ENCODE data around the gene TRPV5.

DNA sequence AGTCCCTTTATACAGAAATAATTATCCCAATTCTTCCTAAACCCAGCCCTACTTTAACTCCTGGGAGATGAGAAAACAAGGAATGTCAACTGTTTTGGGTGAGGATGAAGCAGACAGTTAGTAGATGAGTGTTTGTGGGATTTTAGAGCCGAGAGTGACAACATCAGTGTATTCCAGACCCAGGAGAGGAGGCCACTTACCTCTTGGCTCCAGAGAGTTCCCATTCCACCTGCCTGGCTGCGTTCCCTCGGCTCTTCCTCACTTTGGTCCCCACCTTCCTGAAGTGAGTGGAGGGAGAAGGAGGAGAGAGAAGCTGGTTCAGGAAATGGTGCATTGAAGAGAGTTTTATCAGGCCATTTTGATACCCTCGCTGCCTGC is 28.0 kb upstream of the TRPV5 start:
- TF ChIP-seq, protein P1, sequence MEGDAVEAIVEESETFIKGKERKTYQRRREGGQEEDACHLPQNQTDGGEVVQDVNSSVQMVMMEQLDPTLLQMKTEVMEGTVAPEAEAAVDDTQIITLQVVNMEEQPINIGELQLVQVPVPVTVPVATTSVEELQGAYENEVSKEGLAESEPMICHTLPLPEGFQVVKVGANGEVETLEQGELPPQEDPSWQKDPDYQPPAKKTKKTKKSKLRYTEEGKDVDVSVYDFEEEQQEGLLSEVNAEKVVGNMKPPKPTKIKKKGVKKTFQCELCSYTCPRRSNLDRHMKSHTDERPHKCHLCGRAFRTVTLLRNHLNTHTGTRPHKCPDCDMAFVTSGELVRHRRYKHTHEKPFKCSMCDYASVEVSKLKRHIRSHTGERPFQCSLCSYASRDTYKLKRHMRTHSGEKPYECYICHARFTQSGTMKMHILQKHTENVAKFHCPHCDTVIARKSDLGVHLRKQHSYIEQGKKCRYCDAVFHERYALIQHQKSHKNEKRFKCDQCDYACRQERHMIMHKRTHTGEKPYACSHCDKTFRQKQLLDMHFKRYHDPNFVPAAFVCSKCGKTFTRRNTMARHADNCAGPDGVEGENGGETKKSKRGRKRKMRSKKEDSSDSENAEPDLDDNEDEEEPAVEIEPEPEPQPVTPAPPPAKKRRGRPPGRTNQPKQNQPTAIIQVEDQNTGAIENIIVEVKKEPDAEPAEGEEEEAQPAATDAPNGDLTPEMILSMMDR (IDR thresholded peaks at IDR 0.05): no peak
- TF ChIP-seq POLR2AphosphoS5 (IDR thresholded peaks at IDR 0.05) (no peak), POLR2A (IDR thresholded peaks at IDR 0.05; ENCODE audit: low read depth) (no peak), EP300 (IDR thresholded peaks at IDR 0.05) (no peak)
